ENCODE measurements around the gene TANGO2.

TANGO2 gene

GRCh38 chr22:19988965-19989724, 31.8 kb upstream of the TANGO2 start:
- H3K4me3 ChIP-seq (ENCODE audit: low read depth, low read length), result no peak overlapping the region
- DNase-seq (ENCODE audit: low read depth), result no peak
- TF ChIP-seq CTCF (conservative IDR thresholded peaks at IDR 0.05; ENCODE audit: low read depth, low read length), result no peak

GRCh38 chr22:19989725-19990067, 31.2 kb upstream of the TANGO2 start:
- H3K4me3 ChIP-seq (ENCODE audit: low read depth, low read length), result no peak overlapping the region
- no peak for DNase-seq (ENCODE audit: low read depth)
- no peak for TF ChIP-seq CTCF (conservative IDR thresholded peaks at IDR 0.05; ENCODE audit: low read depth, low read length)

- H3K4me3 ChIP-seq (ENCODE audit: low read depth, low read length), result no peak overlapping the region
- no peak for DNase-seq (ENCODE audit: low read depth)
Measured at GRCh38 chr22:19990188-19990587, 30.7 kb upstream of the TANGO2 start.

DNA sequence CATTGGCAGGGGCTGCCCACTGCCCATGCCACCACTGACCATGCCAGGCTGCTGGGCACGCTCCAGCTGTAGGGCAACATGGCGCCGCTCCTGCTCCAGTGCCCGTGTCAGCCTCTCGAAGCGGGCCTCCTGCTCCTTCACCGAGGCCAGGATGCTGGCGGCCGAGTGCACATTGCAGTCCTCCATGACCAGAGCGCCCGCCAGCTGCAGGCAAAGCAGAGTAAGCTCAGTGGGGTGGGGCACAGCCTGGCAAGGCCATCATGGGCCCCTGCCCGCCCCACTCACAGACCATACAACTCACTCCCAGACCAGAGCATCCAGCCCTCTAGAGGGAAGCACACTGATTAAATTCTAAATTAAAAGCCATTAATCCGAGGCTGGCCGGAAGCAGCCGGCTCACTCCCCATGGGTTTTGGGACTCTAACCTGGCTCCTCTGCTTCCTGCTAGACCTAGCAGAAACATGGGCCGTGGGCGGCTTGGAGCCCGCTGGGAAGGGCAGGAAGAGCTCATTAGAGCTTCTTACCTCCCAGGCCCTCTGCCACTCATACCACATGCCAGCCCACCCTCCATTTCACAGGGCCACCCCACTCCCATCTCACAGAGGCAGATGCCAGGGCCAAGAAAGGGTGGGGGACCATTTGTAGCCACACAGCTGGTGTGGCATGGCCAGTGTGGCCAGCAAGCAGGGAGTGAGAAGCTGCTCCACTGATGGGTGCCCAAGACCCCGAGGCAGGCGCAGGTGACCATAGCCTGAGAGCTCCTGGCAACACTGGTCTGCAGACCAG, 30.1 kb upstream of the TANGO2 start:
- no peak for TF ChIP-seq CTCF (conservative IDR thresholded peaks at IDR 0.05; ENCODE audit: low read depth, low read length)
- no peak overlapping the region for H3K4me3 ChIP-seq (ENCODE audit: low read depth, low read length)
- DNase-seq (ENCODE audit: low read depth), result no peak

More at GRCh38 chr22:19990188-19990587, 30.7 kb upstream of the TANGO2 start:
- TF ChIP-seq CTCF (conservative IDR thresholded peaks at IDR 0.05; ENCODE audit: low read depth, low read length), result no peak

- DNase-seq (ENCODE audit: low read depth), result no peak
- no peak overlapping the region for H3K4me3 ChIP-seq (ENCODE audit: low read depth, low read length)
- TF ChIP-seq CTCF (conservative IDR thresholded peaks at IDR 0.05; ENCODE audit: low read depth, low read length), result no peak
Measured at GRCh38 chr22:19991395-19991644, 29.6 kb upstream of the TANGO2 start.

- no peak for DNase-seq (ENCODE audit: low read depth)
- no peak for TF ChIP-seq CTCF (conservative IDR thresholded peaks at IDR 0.05; ENCODE audit: low read depth, low read length)
- H3K4me3 ChIP-seq (ENCODE audit: low read depth, low read length), result no peak overlapping the region
Measured at GRCh38 chr22:19991645-19992451, 29.1 kb upstream of the TANGO2 start.

All from choroid plexus epithelial cell (primary cell).